ENCODE data around the gene TRIP6.

DNA sequence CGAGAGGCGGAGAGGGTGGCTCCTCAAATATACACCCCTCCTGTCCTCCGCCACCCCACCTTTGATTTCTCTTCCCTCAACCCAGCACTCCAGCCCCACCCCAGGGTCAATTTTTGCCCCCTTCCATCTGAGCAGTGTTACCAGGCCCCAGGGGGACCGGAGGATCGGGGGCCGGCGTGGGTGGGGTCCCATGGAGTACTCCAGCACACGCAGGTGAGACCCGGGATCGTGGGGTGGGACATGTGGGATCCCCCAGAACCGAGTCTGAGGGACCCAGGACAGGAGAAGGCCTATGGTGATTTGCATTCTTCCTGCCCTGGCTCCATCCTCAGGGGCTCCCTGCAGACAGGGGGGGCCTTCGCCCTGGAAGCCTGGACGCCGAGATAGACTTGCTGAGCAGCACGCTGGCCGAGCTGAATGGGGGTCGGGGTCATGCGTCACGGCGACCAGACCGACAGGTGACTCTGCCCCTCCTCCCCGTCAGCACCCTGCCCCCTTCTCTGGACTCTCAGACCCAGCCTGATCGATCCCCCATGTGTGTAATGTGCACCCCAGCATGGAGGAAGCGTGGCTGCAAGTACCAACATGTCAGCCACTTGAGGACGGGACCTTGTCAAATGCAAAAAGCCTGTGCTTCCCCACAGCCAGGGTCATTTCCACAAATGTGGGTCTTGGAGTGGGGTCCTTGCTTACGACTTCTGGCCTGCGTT lies 744 bp downstream of the TRIP6 start:
- TF ChIP-seq, protein P1, sequence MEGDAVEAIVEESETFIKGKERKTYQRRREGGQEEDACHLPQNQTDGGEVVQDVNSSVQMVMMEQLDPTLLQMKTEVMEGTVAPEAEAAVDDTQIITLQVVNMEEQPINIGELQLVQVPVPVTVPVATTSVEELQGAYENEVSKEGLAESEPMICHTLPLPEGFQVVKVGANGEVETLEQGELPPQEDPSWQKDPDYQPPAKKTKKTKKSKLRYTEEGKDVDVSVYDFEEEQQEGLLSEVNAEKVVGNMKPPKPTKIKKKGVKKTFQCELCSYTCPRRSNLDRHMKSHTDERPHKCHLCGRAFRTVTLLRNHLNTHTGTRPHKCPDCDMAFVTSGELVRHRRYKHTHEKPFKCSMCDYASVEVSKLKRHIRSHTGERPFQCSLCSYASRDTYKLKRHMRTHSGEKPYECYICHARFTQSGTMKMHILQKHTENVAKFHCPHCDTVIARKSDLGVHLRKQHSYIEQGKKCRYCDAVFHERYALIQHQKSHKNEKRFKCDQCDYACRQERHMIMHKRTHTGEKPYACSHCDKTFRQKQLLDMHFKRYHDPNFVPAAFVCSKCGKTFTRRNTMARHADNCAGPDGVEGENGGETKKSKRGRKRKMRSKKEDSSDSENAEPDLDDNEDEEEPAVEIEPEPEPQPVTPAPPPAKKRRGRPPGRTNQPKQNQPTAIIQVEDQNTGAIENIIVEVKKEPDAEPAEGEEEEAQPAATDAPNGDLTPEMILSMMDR (IDR thresholded peaks at IDR 0.05; ENCODE audit: insufficient read depth, low read depth, low read length): no peak
- TF ChIP-seq EZH2 (IDR thresholded peaks at IDR 0.05; ENCODE audit: insufficient read depth, low read length): no peak

All from astrocyte (in vitro differentiated cells and primary cell).